ENCODE measurements around the gene ARSH. TPM values are rescaled to one million over a fixed set of nuclear protein-coding genes. Genes with fewer than 3 reads are reported as not detected.

ARSH gene
- total and polyA plus RNA-seq, 9 of the 15 experiments (the other 6 are each of a cell fraction or from before 2014, with no cell fraction given): not detected

DNA sequence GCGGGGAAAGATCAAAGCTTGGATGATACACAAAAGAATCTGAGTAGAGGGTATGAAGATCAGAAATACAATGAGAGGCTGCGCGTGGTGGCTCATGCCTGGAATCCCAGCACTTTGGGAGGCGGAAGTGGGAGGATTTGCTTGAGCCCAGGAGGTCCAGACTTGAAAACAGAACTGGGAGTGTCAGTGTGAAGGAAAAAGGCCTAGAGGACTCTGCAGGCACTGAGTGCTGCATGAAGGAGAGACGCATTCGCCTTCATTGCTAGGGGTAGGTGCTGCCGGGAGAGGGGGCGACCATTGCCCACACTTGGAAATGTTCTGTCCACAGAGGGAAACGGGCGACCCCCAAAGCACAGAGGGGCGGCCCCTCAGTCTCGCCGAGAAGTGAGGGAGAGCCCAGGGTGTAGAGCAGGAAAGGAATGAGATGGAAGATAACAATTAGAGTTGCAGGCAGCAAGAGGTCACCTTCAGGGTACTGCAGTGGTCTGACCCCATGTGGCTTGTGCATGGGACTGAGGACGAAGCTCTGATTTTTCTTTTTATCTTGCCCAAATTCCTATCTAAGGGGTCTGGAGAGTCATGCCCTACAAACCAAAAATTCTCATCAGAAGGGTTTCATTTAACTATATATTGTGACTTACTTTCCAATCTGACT lies 45.4 kb upstream of the ARSH start:
- Histone ChIP-seq H3K27me3 (ENCODE audit: control insufficient read depth in 2 of 2, insufficient read depth in 2 of 2, low read length in 2 of 2) (peaks cover 6 to 30% of the 10 kb centered on the region in 2 experiments; a peak in 4 of 5 replicates), H3K36me3 (ENCODE audit: control insufficient read depth, insufficient read depth, low read length) (no peaks in the 10 kb centered on the region), H3K27ac (ENCODE audit: extremely low read depth, low read depth, low read length) (no peak overlapping the region), H3K9me3 (replicated peaks; ENCODE audit: control insufficient read depth, insufficient read depth, low read depth, low read length) (no peaks in the 10 kb centered on the region), H3K4me1 (replicated peaks in 1 of 2; ENCODE audit: control insufficient read depth in 2 of 2, insufficient read depth in 2 of 2, low read length in 2 of 2) (no peaks in the 10 kb centered on the region; a peak in 1 of 5 replicates), H3K9me1 (ENCODE audit: control insufficient read depth, insufficient read depth, low read length) (no peaks in the 10 kb centered on the region), H3K4me2 (ENCODE audit: insufficient read depth, low read length) (no peak overlapping the region), H2AFZ (ENCODE audit: low read depth, low read length) (no peak overlapping the region), H4K20me1 (replicated peaks; ENCODE audit: control insufficient read depth, insufficient read depth, low read length) (no peaks in the 10 kb centered on the region), H3K4me3 (no peak overlapping the region), H3K79me2 (ENCODE audit: control insufficient read depth, insufficient read depth, low read length) (no peaks in the 10 kb centered on the region), H3K9ac (ENCODE audit: insufficient read depth in 1 of 2, low read depth in 2 of 2, low read length in 2 of 2) (no peak overlapping the region)
- TF ChIP-seq ESRRA (IDR thresholded peaks at IDR 0.05; ENCODE audit: borderline replicate concordance, low read depth): peak; percentile 73
- TF ChIP-seq RCOR1 (IDR thresholded peaks at IDR 0.05; ENCODE audit: borderline replicate concordance in 1 of 2, low read depth in 2 of 2, low read length in 2 of 2): 0 out of 4 replicates have a peak, but pooled peaks of 1 of the 2 experiments have one; percentile 6
- TF ChIP-seq, protein P1, sequence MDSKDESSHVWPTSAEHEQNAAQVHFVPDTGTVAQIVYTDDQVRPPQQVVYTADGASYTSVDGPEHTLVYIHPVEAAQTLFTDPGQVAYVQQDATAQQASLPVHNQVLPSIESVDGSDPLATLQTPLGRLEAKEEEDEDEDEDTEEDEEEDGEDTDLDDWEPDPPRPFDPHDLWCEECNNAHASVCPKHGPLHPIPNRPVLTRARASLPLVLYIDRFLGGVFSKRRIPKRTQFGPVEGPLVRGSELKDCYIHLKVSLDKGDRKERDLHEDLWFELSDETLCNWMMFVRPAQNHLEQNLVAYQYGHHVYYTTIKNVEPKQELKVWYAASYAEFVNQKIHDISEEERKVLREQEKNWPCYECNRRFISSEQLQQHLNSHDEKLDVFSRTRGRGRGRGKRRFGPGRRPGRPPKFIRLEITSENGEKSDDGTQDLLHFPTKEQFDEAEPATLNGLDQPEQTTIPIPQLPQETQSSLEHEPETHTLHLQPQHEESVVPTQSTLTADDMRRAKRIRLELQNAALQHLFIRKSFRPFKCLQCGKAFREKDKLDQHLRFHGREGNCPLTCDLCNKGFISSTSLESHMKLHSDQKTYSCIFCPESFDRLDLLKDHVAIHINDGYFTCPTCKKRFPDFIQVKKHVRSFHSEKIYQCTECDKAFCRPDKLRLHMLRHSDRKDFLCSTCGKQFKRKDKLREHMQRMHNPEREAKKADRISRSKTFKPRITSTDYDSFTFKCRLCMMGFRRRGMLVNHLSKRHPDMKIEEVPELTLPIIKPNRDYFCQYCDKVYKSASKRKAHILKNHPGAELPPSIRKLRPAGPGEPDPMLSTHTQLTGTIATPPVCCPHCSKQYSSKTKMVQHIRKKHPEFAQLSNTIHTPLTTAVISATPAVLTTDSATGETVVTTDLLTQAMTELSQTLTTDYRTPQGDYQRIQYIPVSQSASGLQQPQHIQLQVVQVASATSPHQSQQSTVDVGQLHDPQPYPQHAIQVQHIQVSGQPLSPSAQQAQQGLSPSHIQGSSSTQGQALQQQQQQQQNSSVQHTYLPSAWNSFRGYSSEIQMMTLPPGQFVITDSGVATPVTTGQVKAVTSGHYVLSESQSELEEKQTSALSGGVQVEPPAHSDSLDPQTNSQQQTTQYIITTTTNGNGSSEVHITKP (IDR thresholded peaks at IDR 0.05; ENCODE audit: partially characterized antibody): peak; percentile 31
- no peak for TF ChIP-seq MAZ (CRISPR knock-in tag; conservative IDR thresholded peaks at IDR 0.05 in 1 of 2, IDR thresholded peaks at IDR 0.05 in 1 of 2)
- in situ Hi-C loops (cut with MboI): no loop called here
- no TSS peak for BruUV-seq (replicated peaks)
- 6% methylated on average over 7 of the region's 14 CpGs for WGBS (ENCODE audit: insufficient coverage, low coverage, missing lambda C conversion rate)
- ChIA-PET POLR2A (interaction anchor here (0.6 kb wide), 1 partner anchor 99 kb away, joined by 3 read pairs; no protein-coding TSS in a partner anchor), CTCF (ENCODE audit: low intra/inter-chr PET ratio) (no interaction called here)
- FAIRE-seq: no peak
- intact Hi-C loops (cut with micrococcal nuclease): no loop called here
- no peak for ATAC-seq
- no peak for DNase-seq (ENCODE audit: extremely low read depth in 1 of 4, low spot score in 3 of 4)

Data from K562 (cell line).